Endothelial cell of umbilical vein (primary cell): Measurements from ENCODE around the gene ADRA2C.

Experiments used
- EZH2 ChIP-seq: IDR thresholded peaks from 2 replicates; pipeline ENCODE4 v1.6.1; 2012; ENCODE audit warnings: borderline replicate concordance, low read depth, mild to moderate bottlenecking, moderate library complexity, low read length, inconsistent platforms; ENCODE audit not compliant: severe bottlenecking
- JUN ChIP-seq: IDR thresholded peaks from 2 replicates; pipeline ENCODE4 v1.6.1; 2011; ENCODE audit warnings: borderline replicate concordance, low read depth; ENCODE audit not compliant: insufficient read length, insufficient read depth
- POLR2A ChIP-seq: IDR thresholded peaks from 2 replicates; pipeline ENCODE4 v1.6.1; 2012; ENCODE audit warnings: low read depth, mild to moderate bottlenecking, control low read depth, low read length
- POLR2AphosphoS5 ChIP-seq: IDR thresholded peaks from 2 replicates; pipeline ENCODE4 v1.6.1; 2012; ENCODE audit warnings: low read depth, mild to moderate bottlenecking, control low read depth, low read length, moderate library complexity; ENCODE audit not compliant: insufficient read depth
- TF ChIP-seq, protein P1 (sequence below), 2 donors: IDR thresholded peaks; 1 replicate in 1 of 2; 2 replicates in 1 of 2; pipeline ENCODE4 v1.5.1; 2011; ENCODE audit warnings: low read length in 2 of 2, mild to moderate bottlenecking in 2 of 2, moderate library complexity in 2 of 2, control low read depth in 1 of 2, inconsistent platforms in 1 of 2, low read depth in 1 of 2; ENCODE audit not compliant: insufficient read depth in 1 of 2; ENCODE audit errors: extremely low read depth in 1 of 2

DNA sequence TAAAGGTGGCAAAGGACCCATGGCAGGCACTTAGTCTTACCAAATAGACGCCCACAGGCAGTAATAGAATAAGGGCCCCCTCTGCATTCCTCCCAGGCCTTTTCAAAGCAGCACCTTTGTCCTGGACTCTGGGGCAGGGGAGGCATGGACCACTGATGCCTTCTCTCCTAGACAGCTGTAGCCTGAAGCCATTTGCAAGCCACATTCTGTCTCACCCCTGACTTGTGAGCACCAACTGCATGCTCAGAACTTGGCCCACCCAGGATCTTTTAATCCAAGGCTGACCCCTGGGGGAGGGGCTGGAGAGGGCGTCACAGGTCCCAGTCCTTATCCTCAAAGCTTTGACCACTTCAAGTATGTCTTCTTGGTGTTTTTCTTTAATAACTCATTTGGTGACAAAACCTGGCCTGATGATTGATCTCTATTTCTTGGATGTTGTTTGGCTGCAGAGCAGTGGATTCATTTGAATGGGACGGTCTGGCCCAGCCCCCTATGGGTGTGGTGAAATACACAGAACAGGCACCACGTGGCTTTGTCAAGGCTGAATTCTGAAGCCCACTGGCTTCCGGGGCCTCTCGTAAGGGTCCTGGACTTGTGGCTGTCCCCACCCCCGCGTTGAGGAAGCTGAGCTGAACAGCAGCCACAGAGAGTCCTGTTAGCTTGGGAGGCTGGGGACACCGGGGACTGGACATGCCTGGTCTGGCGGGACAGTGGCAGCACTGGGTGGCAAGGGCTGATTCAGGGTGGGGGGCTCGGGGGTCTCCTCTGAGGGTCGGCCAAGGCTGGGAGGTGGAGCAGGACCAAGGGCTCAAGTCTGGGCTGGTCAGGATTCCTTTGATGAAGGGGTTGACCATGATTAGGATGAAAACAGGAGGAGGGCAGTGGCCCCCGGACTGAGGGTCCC, 36.6 kb downstream of the ADRA2C start:
- TF ChIP-seq POLR2A (no peak), POLR2AphosphoS5 (no peak), EZH2 (no peak), JUN (no peak)
- TF ChIP-seq, protein P1, sequence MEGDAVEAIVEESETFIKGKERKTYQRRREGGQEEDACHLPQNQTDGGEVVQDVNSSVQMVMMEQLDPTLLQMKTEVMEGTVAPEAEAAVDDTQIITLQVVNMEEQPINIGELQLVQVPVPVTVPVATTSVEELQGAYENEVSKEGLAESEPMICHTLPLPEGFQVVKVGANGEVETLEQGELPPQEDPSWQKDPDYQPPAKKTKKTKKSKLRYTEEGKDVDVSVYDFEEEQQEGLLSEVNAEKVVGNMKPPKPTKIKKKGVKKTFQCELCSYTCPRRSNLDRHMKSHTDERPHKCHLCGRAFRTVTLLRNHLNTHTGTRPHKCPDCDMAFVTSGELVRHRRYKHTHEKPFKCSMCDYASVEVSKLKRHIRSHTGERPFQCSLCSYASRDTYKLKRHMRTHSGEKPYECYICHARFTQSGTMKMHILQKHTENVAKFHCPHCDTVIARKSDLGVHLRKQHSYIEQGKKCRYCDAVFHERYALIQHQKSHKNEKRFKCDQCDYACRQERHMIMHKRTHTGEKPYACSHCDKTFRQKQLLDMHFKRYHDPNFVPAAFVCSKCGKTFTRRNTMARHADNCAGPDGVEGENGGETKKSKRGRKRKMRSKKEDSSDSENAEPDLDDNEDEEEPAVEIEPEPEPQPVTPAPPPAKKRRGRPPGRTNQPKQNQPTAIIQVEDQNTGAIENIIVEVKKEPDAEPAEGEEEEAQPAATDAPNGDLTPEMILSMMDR (IDR thresholded peaks at IDR 0.05; ENCODE audit: extremely low read depth in 1 of 2, insufficient read depth in 1 of 2, low read depth in 1 of 2, low read length in 2 of 2), result no peak
